H9 (cell line): ENCODE results near the gene SLC17A3. TPM values are rescaled to one million over a fixed set of nuclear protein-coding genes. Genes with fewer than 3 reads are reported as not detected.

ENCODE experiments used
- DNase-seq: peaks from one replicate; pipeline ENCODE4 v3.0.0-alpha.2; 2017
- H2AFZ ChIP-seq: one replicate; pipeline ENCODE4 v1.6.1; 2013; ENCODE audit warnings: mild to moderate bottlenecking, low read length, control low read depth, moderate library complexity
- H2AK5ac ChIP-seq: 2 replicates; pipeline ENCODE4 v1.6.1; 2013; ENCODE audit warnings: low read length, control low read depth, mixed read lengths; ENCODE audit not compliant: insufficient read length
- H2BK120ac ChIP-seq: one replicate; pipeline ENCODE4 v1.6.1; 2013; ENCODE audit warnings: low read depth, mild to moderate bottlenecking, low read length, control low read depth, inconsistent platforms; ENCODE audit not compliant: poor library complexity, severe bottlenecking
- H2BK12ac ChIP-seq: 2 replicates; pipeline ENCODE4 v1.6.1; 2013; ENCODE audit warnings: low read length, control low read depth, mixed read lengths, low read depth; ENCODE audit not compliant: insufficient read length
- H2BK15ac ChIP-seq: 2 replicates; pipeline ENCODE4 v1.6.1; 2013; ENCODE audit warnings: low read depth, low read length, control low read depth
- H2BK20ac ChIP-seq: one replicate; pipeline ENCODE4 v1.6.1; 2013; ENCODE audit warnings: low read depth, mild to moderate bottlenecking, low read length, control low read depth, inconsistent platforms; ENCODE audit not compliant: poor library complexity, severe bottlenecking
- H2BK5ac ChIP-seq: 2 replicates; pipeline ENCODE4 v1.6.1; 2013; ENCODE audit warnings: low read length, control low read depth, mixed read lengths; ENCODE audit not compliant: insufficient read length
- H3K14ac ChIP-seq: 2 replicates; pipeline ENCODE4 v1.6.1; 2013; ENCODE audit warnings: low read length, control low read depth; ENCODE audit not compliant: insufficient read depth
- H3K18ac ChIP-seq: 2 replicates; pipeline ENCODE4 v1.6.1; 2013; ENCODE audit warnings: low read depth, mild to moderate bottlenecking, mixed read lengths, low read length, control low read depth; ENCODE audit not compliant: insufficient read length
- H3K23ac ChIP-seq: 2 replicates; pipeline ENCODE4 v1.6.1; 2013; ENCODE audit warnings: low read length, control low read depth, mixed read lengths, low read depth; ENCODE audit not compliant: insufficient read length
- H3K23me2 ChIP-seq: 2 replicates; pipeline ENCODE4 v1.6.1; 2013; ENCODE audit warnings: low read depth, mild to moderate bottlenecking, mixed read lengths, low read length, control low read depth; ENCODE audit not compliant: insufficient read length, poor library complexity, severe bottlenecking
- H3K27ac ChIP-seq: 2 replicates; pipeline ENCODE4 v1.5.1; 2013; ENCODE audit warnings: low read length, control low read depth, mixed read lengths, low read depth; ENCODE audit not compliant: insufficient read length
- H3K27me3 ChIP-seq: 2 replicates; pipeline ENCODE4 v1.6.1; 2013; ENCODE audit warnings: low read length, control low read depth, inconsistent platforms; ENCODE audit not compliant: insufficient read depth
- H3K4ac ChIP-seq: 2 replicates; pipeline ENCODE4 v1.6.1; 2013; ENCODE audit warnings: low read depth, mild to moderate bottlenecking, control low read depth, inconsistent platforms, low read length, moderate library complexity
- H3K4me1 ChIP-seq: 2 replicates; pipeline ENCODE4 v1.6.1; 2013; ENCODE audit warnings: low read length, control low read depth, inconsistent platforms; ENCODE audit not compliant: insufficient read depth
- H3K4me2 ChIP-seq: 2 replicates; pipeline ENCODE4 v1.6.1; 2013; ENCODE audit warnings: low read length, control low read depth, mixed read lengths; ENCODE audit not compliant: insufficient read length, insufficient read depth
- H3K56ac ChIP-seq: 2 replicates; pipeline ENCODE4 v1.6.1; 2013; ENCODE audit warnings: low read depth, mild to moderate bottlenecking, mixed read lengths, low read length, control low read depth; ENCODE audit not compliant: insufficient read length
- H3K79me1 ChIP-seq: 2 replicates; pipeline ENCODE4 v1.6.1; 2013; ENCODE audit warnings: low read depth, mild to moderate bottlenecking, moderate library complexity, low read length, control low read depth, inconsistent platforms; ENCODE audit not compliant: insufficient read depth, poor library complexity, severe bottlenecking
- H3K79me2 ChIP-seq: 2 replicates; pipeline ENCODE4 v1.6.1; 2013; ENCODE audit warnings: low read length, control low read depth, inconsistent platforms; ENCODE audit not compliant: insufficient read depth
- H3K9ac ChIP-seq: 2 replicates; pipeline ENCODE4 v1.6.1; 2013; ENCODE audit warnings: low read length, control low read depth, mixed read lengths; ENCODE audit not compliant: insufficient read length; ENCODE audit errors: extremely low read depth
- H3K9me3 ChIP-seq: one replicate; pipeline ENCODE4 v1.6.1; 2013; ENCODE audit warnings: low read depth, low read length, inconsistent platforms; ENCODE audit not compliant: control insufficient read depth
- H3T11ph ChIP-seq: one replicate; pipeline ENCODE4 v1.6.1; 2013; ENCODE audit warnings: mild to moderate bottlenecking, low read length, control low read depth, inconsistent platforms
- H4K20me1 ChIP-seq: one replicate; pipeline ENCODE4 v1.6.1; 2013; ENCODE audit not compliant: control insufficient read depth, insufficient read length, insufficient read depth
- H4K5ac ChIP-seq: 2 replicates; pipeline ENCODE4 v1.6.1; 2013; ENCODE audit warnings: low read depth, mild to moderate bottlenecking, mixed read lengths, low read length, control low read depth; ENCODE audit not compliant: insufficient read length
- H4K8ac ChIP-seq: replicated peaks from 2 replicates; pipeline ENCODE4 v1.6.1; 2013; ENCODE audit warnings: low read length, control low read depth, mixed read lengths, low read depth; ENCODE audit not compliant: insufficient read length
- H4K91ac ChIP-seq: 2 replicates; pipeline ENCODE4 v1.6.1; 2013; ENCODE audit warnings: low read depth, mild to moderate bottlenecking, moderate library complexity, mixed read lengths, low read length, control low read depth; ENCODE audit not compliant: insufficient read length
- H3K27ac Mint-ChIP-seq, 3 experiments: 2 replicates in 2 of 3; 3 replicates in 1 of 3; pipeline ENCODE4 v1.8.0; 2020 to 2021; ENCODE audit warnings: mixed read lengths in 3 of 3, mild to moderate bottlenecking in 1 of 3, moderate library complexity in 1 of 3
- H3K27me3 Mint-ChIP-seq: 2 replicates; pipeline ENCODE4 v1.8.0; 2021; ENCODE audit warnings: low read depth, mild to moderate bottlenecking, moderate library complexity, mixed read lengths
- H3K36me3 Mint-ChIP-seq, 3 experiments: 2 replicates in 2 of 3; 3 replicates in 1 of 3; pipeline ENCODE4 v1.8.0; 2020 to 2021; ENCODE audit warnings: low read depth in 3 of 3, mixed read lengths in 3 of 3; ENCODE audit not compliant: insufficient read depth in 1 of 3
- H3K4me1 Mint-ChIP-seq, 2 experiments: 2 replicates each; pipeline ENCODE4 v1.8.0; 2020; ENCODE audit warnings: mixed read lengths in 2 of 2
- H3K4me3 Mint-ChIP-seq, 2 experiments: 2 replicates in 1 of 2; 3 replicates in 1 of 2; pipeline ENCODE4 v1.8.0; 2020 to 2021; ENCODE audit warnings: mild to moderate bottlenecking in 2 of 2, mixed read lengths in 2 of 2, moderate library complexity in 1 of 2
- H3K9me3 Mint-ChIP-seq, 2 experiments: 2 replicates in 1 of 2; 3 replicates in 1 of 2; pipeline ENCODE4 v1.8.0; 2020; ENCODE audit warnings: mild to moderate bottlenecking in 2 of 2, mixed read lengths in 2 of 2, moderate library complexity in 1 of 2
- CTCF ChIP-seq: fragments of 200-600 bp; sonication (generic); conservative IDR thresholded peaks from 3 replicates; pipeline ENCODE4 v1.8.0; 2021; ENCODE audit warnings: antibody characterized with exemption, mild to moderate bottlenecking
- WGBS: extraction: QIAGEN DNeasy Blood & Tissue Kit; methylation state at CpG from one replicate; pipeline ENCODE4 v1.1.7; 2013; ENCODE audit warnings: missing lambda C conversion rate, low lambda C conversion rate, mixed read lengths; ENCODE audit not compliant: insufficient read length; ENCODE audit errors: extremely low coverage; 5-methylcytosine and 5-hydroxymethylcytosine counted together
- total RNA-seq: library from RNA; stranded (reverse); gene quantifications from 2 replicates; pipeline ENCODE4 v1.2.1, GENCODE V29; 2021

Gene SLC17A3
- total RNA-seq, 1 experiment from 2014 or later = not detected

GRCh38 chr6:25804804-25805203 is 69.2 kb downstream of the SLC17A3 start:
- no peak overlapping the region for H3T11ph ChIP-seq
- H2BK15ac ChIP-seq = no peak overlapping the region
- no peak overlapping the region for H3K4ac ChIP-seq
- no peak overlapping the region for H4K91ac ChIP-seq
- no CpG with 5 or more reads among the region's 2 CpGs for WGBS
- no peak overlapping the region for H3K56ac ChIP-seq
- peaks cover 10% of the 10 kb centered on the region in 2 experiments for H3K4me1 Mint-ChIP-seq
- H3K4me3 Mint-ChIP-seq = no peak overlapping the region
- H2AFZ ChIP-seq = no peak overlapping the region
- no peaks in the 10 kb centered on the region for H3K79me1 ChIP-seq
- no peak overlapping the region for H2BK12ac ChIP-seq
- no peak overlapping the region for H2BK5ac ChIP-seq
- H3K23me2 ChIP-seq = no peaks in the 10 kb centered on the region
- H3K9me3 Mint-ChIP-seq = no peaks in the 10 kb centered on the region
- no peak overlapping the region for H4K8ac ChIP-seq
- DNase-seq = no peak
- H3K36me3 Mint-ChIP-seq = no peaks in the 10 kb centered on the region
- no peaks in the 10 kb centered on the region for H4K20me1 ChIP-seq
- H3K14ac ChIP-seq = no peak overlapping the region
- no peaks in the 10 kb centered on the region for H3K4me1 ChIP-seq
- no peaks in the 10 kb centered on the region for H3K27me3 ChIP-seq
- no peak overlapping the region for H3K18ac ChIP-seq
- no peak overlapping the region for H3K23ac ChIP-seq
- no peak overlapping the region for H2BK20ac ChIP-seq
- H2BK120ac ChIP-seq = no peak overlapping the region
- H3K9me3 ChIP-seq = no peaks in the 10 kb centered on the region
- no peak overlapping the region for H2AK5ac ChIP-seq
- H3K27ac Mint-ChIP-seq = no peak overlapping the region
- H3K27ac ChIP-seq = no peak overlapping the region
- no peak overlapping the region for H3K4me2 ChIP-seq
- H3K27me3 Mint-ChIP-seq = no peaks in the 10 kb centered on the region; the same call in 1 of the 2 replicates
- TF ChIP-seq CTCF = no peak
- no peak overlapping the region for H3K9ac ChIP-seq
- no peak overlapping the region for H4K5ac ChIP-seq
- no peaks in the 10 kb centered on the region for H3K79me2 ChIP-seq
